COLO829 (cell line): ENCODE results near the gene DYNC1I1.
A peak's percentile ranks its signal among the peaks of the same experiment; 100 is the strongest.

Experiments
- DNase-seq: peaks from one replicate; pipeline ENCODE4 v3.0.0; 2012; ENCODE audit warnings: low spot score

The DYNC1I1 gene

DNA sequence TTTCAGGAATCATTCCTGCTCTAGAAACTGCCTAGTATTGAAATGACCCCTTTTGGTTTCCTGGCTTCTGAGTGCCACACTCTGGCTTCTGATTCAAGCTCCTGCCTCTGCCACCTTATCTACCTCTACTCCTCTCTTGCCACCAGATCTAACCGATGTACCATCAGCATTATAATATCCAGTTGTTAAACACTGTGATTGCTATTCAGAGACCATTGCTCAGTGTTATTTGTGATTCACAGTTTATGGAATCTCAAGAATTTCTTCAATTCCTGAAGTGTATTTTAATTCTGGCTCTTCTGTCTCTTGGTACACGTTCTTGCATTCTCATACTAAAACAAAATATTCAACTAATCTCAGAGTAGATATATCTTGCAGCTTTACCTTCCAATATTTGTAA, 88.7 kb downstream of the DYNC1I1 start:
- DNase-seq = no peak

- DNase-seq = no peak
Measured at GRCh38 chr7:95863623-95864022, 91.3 kb downstream of the DYNC1I1 start.

GRCh38 chr7:95865716-95866371, 93.5 kb downstream of the DYNC1I1 start:
- no peak for DNase-seq

GRCh38 chr7:95867309-95867708, 95.0 kb downstream of the DYNC1I1 start:
- no peak for DNase-seq

- peak; percentile 80 for DNase-seq
Measured at GRCh38 chr7:95871075-95871848, 98.9 kb downstream of the DYNC1I1 start.

GRCh38 chr7:95871896-95872295, 99.5 kb downstream of the DYNC1I1 start:
- DNase-seq = no peak

GRCh38 chr7:95874129-95874528, 101.8 kb downstream of the DYNC1I1 start:
- DNase-seq = no peak

- DNase-seq = no peak
Measured at GRCh38 chr7:95874541-95875265, 102.3 kb downstream of the DYNC1I1 start.

DNA sequence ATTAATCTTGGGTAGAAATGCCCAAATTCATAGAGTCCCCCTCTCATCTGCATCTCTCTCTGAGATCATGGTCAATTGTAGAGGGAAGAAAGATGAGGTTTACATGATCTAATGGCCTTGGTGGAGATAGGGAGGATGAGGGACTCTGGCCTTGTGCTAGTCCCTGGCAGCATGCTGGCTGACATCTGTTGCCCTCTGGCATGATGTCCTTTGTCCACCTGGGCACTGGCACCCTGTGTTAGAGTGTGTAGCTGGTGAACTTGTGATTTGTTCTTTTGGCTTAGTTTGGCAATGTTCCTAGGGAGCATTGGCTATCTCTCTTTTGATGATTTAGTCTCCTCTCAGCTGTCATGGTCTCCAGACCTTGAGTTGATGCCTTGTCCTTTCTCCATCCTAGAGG, 103.2 kb downstream of the DYNC1I1 start:
- no peak for DNase-seq

DNA sequence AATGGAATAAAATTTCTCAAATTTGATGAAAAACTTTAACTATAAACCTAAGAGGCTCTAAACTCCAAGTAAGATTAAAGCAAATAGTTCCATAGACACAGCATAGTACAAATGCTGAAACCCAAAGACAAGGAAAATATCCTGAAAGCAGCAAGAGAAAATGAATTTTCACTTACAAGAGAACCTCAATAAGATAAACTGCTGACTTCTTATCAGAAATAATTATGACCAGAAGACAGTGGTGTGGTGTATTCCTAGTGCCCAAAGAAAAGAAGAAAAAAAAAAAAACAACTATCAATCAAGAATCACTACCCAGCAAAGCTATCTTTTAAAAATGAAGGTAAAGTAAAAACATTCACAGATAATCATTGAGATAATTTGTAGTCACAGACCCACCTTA, 106.3 kb downstream of the DYNC1I1 start:
- no peak for DNase-seq

DNA sequence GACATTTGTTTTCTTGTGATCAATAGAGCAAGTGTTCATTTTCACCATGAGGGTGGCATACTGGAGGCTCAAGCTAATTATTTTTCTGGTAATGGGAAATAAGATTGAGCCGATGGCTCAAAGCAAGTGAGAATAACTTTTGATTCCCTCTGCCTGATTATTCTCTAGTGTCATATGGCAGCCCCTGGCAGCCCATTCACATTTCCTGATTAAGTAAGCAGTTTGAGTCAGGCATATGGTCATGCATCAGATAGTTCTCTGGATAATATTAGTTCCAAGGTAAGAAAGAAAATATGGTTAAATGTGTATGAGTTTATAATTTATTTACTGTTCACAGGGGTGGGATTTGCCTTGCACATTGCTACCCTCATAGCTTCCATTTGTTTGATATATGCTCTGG, 109.2 kb downstream of the DYNC1I1 start:
- no peak for DNase-seq

DNA sequence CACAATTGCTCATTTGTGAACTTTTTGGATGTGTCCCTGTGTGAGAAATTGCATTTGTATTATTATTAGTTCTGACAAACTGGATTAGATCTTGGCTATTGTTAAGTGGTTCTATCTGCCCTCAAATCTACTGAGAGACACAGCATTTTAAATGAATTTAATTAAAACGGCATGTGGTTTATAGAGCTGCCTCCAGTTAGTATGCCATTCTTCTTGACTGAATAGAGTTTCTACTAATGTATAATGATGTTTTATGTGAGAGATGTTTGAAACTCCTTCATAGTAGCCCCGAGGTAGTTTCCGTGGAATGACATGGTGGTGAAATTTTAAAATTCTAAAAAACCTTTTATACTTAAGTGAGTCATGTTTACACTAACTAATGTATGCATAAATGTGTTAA, 110.9 kb downstream of the DYNC1I1 start:
- peak; percentile 53 for DNase-seq

GRCh38 chr7:95886501-95887090, 114.2 kb downstream of the DYNC1I1 start:
- DNase-seq = peak; percentile 74

DNA sequence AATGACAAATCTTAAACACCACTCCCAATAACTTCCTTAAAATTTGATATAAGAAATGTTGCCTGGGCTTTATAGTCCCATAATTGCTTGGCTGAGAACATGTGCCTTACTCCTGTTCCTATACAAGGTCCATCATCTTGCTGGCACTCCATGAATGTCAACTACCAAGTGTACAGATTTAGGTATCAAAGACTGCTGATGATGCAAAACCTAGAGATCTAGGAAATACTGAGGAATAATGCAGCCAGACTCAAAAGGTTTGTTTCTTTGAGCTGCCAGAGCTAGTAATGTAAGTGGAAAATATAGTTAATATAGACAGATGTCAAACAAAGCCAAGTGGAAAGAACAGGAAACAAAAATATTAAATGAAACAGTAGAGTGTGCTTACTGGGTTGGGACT, 121.1 kb downstream of the DYNC1I1 start:
- no peak for DNase-seq

GRCh38 chr7:95897557-95898251, 125.3 kb downstream of the DYNC1I1 start:
- peak; percentile 53 for DNase-seq

DNA sequence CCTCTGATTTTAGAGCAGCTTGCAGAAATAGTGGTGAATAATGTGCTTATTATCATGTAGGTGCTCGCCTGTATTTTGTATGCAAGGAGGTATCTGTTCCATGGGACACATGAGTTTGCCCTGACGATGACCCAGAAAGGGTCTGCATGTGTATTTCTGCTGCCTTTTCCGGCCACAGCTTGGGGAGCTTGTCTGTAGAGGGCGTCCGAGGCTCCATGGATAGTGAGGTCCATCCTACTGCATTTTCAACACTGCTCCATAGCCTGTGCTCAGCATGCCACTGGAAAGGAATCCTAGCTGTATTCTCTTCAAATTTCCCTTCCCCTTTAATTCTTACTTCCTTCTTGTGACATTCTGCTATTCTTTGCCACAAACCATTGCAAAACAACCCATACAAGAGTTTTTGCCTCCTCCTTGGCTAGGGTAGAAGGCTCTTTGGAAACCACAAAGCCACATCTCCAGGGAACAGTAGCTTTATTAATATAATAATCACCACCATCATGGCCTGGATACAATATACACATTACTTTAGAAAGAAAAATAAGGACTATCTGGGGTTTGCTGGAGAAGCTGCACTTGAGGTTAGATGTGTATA, 127.7 kb downstream of the DYNC1I1 start:
- DNase-seq = no peak

GRCh38 chr7:95901006-95901405, 128.7 kb downstream of the DYNC1I1 start:
- DNase-seq = no peak

DNA sequence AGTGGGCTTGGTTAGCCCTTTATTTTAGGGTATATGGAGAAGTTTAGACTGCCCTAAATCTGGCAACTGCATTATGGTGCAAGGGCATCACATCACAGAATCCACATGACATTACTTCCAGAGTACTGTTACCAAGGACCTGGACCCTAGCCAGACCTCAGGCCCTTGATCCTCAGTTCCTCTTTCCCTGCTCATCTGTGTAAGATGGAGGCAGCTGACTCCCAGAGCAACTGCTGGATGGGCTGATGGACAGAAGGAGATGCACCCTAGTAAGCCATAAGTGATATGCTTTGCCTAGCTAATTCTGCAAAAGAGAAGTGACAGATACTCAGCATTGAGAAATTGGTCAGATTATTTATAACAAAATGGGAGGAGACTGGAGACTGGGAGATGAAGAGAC, 131.7 kb downstream of the DYNC1I1 start:
- DNase-seq = no peak

GRCh38 chr7:95905167-95905566, 132.8 kb downstream of the DYNC1I1 start:
- DNase-seq = no peak

DNA sequence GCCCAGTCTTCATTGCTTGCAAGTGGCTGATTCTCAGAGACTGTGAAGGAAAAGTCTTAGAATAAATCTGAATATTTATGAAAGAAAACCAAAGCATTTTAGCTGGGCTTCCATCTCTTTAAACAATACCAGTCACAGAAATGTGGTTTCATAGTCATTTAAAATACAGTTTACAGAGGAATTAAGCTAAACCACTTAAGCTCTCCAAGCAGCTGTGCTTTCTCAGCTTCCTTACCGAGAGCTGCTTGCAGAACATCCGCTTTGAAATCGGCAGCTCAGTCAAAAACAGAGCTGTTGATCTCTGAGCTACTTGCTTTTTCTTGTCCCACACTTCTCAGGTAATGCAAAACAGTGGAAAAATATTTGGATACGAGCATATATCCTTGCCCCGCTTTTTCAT, 134.5 kb downstream of the DYNC1I1 start:
- DNase-seq = no peak

DNA sequence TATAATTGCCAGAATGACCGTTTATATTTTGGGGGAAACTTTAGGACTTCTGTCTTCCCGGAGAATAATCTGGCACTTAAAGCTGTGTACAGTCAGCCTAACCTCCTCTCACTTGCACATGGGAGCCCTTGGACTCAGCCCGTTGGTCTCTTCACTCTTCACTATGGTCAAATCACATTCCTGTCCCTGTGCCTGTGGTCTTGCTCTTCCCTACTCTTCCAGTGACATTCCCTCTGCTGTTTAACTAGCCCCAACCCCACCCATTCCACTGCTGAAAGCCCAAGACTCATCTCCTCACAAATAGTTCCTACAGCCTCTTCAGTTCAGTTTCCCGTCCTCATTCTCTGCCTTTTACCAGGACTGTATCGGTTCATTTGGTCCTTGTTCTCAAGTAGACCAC, 135.0 kb downstream of the DYNC1I1 start:
- DNase-seq = no peak

DNA sequence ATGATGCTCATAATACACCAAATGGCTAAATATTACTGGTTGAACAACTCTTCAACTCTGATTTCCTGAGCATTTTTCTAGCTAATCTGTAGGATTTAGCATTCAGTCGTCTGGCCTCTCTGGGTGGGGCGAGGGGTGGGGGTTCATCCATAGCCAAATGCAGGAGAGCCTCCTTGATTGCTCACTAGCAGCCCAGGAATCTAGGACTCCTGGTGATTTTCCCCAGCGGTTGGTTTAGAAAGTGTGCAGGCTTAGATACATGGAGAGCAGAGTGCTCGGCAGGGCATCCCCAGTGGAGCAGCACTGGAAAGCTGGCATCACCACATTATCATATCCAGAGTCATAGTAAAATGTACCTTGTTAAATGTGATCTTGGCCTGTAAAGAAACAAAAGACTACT, 136.1 kb downstream of the DYNC1I1 start:
- peak; percentile 36 for DNase-seq
